ENCODE measurements around the gene GNAQ. TPM values are rescaled to one million over a fixed set of nuclear protein-coding genes. Genes with fewer than 3 reads are reported as not detected.

Gene GNAQ
- total RNA-seq, 6 donors from 2014 or later = 50.3 to 117 (median 94.3) TPM

- DNase-seq (no peak), ATAC-seq (ENCODE audit: low FRiP score in 2 of 2) (no peak)
- Histone ChIP-seq H3K4me1 (peaks cover 0 to 10% (median 2%) of the 10 kb centered on the region in 4 donors), H3K9me3 (no peaks in the 10 kb centered on the region), H3K4me3 (no peak overlapping the region), H3K27me3 (no peaks in the 10 kb centered on the region), H3K36me3 (peaks cover 0 to 7% (median 2%) of the 10 kb centered on the region in 4 donors), H3K27ac (no peak overlapping the region)
- TF ChIP-seq POLR2A (IDR thresholded peaks at IDR 0.05) (no peak), CTCF (IDR thresholded peaks at IDR 0.05) (no peak)
- WGBS, 2 donors = 53 to 60% methylated on average over 8 of the region's 8 CpGs
Observed at GRCh38 chr9:77891128-77891800, 140.3 kb downstream of the GNAQ start.

- H3K9me3 ChIP-seq = no peaks in the 10 kb centered on the region
- H3K36me3 ChIP-seq = no peaks in the 10 kb centered on the region
- TF ChIP-seq POLR2A (IDR thresholded peaks at IDR 0.05) = no peak
- TF ChIP-seq EP300 (IDR thresholded peaks at IDR 0.05) = no peak
- no peak for TF ChIP-seq CTCF (IDR thresholded peaks at IDR 0.05)
- TF ChIP-seq POLR2AphosphoS5 (IDR thresholded peaks at IDR 0.05) = no peak
- no peak overlapping the region for H3K27ac ChIP-seq
- ATAC-seq (ENCODE audit: low FRiP score in 2 of 2) (no peak), DNase-seq (no peak)
- no peaks in the 10 kb centered on the region for H3K27me3 ChIP-seq
- WGBS, 2 donors = 55 to 68% methylated on average over 2 of the region's 2 CpGs
- peaks cover 14 to 22% (median 19%) of the 10 kb centered on the region in 4 donors for H3K4me1 ChIP-seq
- no peak overlapping the region for H3K4me3 ChIP-seq
Observed at GRCh38 chr9:77887662-77888061, 143.9 kb downstream of the GNAQ start.

- DNase-seq (no peak), ATAC-seq (ENCODE audit: low FRiP score in 2 of 2) (no peak)
- Histone ChIP-seq H3K4me3 (no peak overlapping the region), H3K27ac (peak overlapping the region in 1 of 4 donors; percentile 10), H3K27me3 (no peaks in the 10 kb centered on the region), H3K4me1 (peaks cover 14 to 23% (median 22%) of the 10 kb centered on the region in 4 donors), H3K9me3 (no peaks in the 10 kb centered on the region), H3K36me3 (no peaks in the 10 kb centered on the region)
- 62 to 63% methylated on average over 3 of the region's 3 CpGs for WGBS, 2 donors
- no peak for TF ChIP-seq POLR2A (IDR thresholded peaks at IDR 0.05)
- no peak for TF ChIP-seq EP300 (IDR thresholded peaks at IDR 0.05)
- no peak for TF ChIP-seq POLR2AphosphoS5 (IDR thresholded peaks at IDR 0.05)
- no peak for TF ChIP-seq CTCF (IDR thresholded peaks at IDR 0.05)
Observed at GRCh38 chr9:77885104-77885672, 146.4 kb downstream of the GNAQ start.

GRCh38 chr9:77883846-77884771, 147.5 kb downstream of the GNAQ start:
- ATAC-seq (ENCODE audit: low FRiP score in 2 of 2) (no peak), DNase-seq (no peak)
- H3K9me3 ChIP-seq = no peaks in the 10 kb centered on the region
- H3K36me3 ChIP-seq = no peaks in the 10 kb centered on the region
- H3K4me3 ChIP-seq = no peak overlapping the region
- no peaks in the 10 kb centered on the region for H3K27me3 ChIP-seq
- H3K4me1 ChIP-seq = peaks cover 14 to 32% (median 26%) of the 10 kb centered on the region in 4 donors
- no peak for TF ChIP-seq EP300 (IDR thresholded peaks at IDR 0.05)
- WGBS, 2 donors = 63 to 65% methylated on average over 5 of the region's 5 CpGs
- peak overlapping the region in 1 of 4 donors; percentile 4 for H3K27ac ChIP-seq

- ATAC-seq (ENCODE audit: low FRiP score in 2 of 2) = no peak
- H3K4me3 ChIP-seq = no peak overlapping the region
- H3K27me3 ChIP-seq = no peaks in the 10 kb centered on the region
- no peak overlapping the region for H3K27ac ChIP-seq
- no peaks in the 10 kb centered on the region for H3K9me3 ChIP-seq
- peaks cover 14 to 37% (median 30%) of the 10 kb centered on the region in 4 donors for H3K4me1 ChIP-seq
- no peak for DNase-seq
- TF ChIP-seq EP300 (IDR thresholded peaks at IDR 0.05) (no peak), POLR2A (IDR thresholded peaks at IDR 0.05) (no peak), CTCF (IDR thresholded peaks at IDR 0.05) (no peak), POLR2AphosphoS5 (IDR thresholded peaks at IDR 0.05) (no peak)
- H3K36me3 ChIP-seq = no peaks in the 10 kb centered on the region
Observed at GRCh38 chr9:77883133-77883532, 148.5 kb downstream of the GNAQ start.

All from upper lobe of left lung (tissue), 6 donors.